Activated CD8-positive, alpha-beta memory T cell treated with anti-CD3 and anti-CD28 coated beads for 48 hours (primary cell): Measurements from ENCODE around the gene MAGOHB.

ENCODE experiments used
- DNase-seq, 3 experiments: peaks; one replicate each; pipeline ENCODE4 v3.0.0-alpha.2; 2020; ENCODE audit warnings: low read depth in 2 of 3, low spot score in 2 of 3

Gene MAGOHB

DNA sequence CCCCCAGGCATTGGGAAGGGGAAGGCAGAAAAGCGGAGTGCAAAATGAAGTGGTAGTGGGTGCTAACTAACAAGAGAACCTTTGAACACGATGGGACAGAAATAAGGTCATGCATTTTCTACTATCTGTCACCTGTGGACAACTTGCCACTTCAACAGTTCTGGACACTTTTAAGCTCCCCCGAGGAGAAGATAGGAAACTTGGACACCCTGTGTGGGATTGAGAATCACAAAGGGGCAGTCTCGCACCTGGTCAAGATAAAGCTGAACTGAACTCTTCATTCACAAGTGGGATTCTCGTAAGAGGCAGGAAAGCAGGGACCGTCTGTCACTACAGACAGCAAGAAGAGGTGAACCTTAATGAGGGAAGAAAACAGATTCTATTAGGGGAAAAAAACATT, 56.1 kb downstream of the MAGOHB start:
- DNase-seq, result no peak

DNA sequence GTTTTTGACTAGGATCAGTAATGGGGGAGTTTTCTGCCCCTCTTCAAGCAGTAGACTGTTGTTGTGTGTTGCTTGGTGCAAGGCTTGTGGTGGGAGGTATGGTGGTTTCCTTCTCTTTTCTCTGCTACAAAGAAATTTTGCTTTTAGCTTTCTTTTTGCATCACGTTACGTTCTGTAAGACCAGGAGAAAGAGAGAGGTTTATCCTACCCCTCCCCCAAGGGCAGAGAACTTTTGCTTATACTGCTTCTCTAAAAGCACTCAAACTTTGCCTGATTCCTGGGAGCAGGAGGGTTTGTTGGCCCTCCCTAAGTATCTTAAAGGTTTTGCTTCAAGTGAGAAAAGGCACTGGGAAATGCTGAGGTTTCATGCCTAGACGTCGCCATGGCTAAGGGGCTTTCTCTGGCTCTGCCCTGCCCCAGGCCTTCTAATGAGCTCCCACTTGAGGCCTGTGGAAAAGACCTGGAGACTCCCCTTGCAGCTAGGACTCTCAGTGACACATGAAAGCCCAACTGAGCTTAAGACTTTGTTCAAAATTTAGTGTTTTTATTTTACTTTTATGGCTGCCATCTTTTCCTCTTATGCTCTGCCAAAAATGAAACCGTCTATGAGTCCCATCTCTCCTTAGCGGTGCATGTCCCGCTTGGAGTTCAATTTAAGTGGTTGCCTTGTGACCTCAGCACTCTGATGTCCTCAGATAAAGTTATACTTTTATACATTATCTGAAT, 58.5 kb downstream of the MAGOHB start:
- DNase-seq, result no peak

DNA sequence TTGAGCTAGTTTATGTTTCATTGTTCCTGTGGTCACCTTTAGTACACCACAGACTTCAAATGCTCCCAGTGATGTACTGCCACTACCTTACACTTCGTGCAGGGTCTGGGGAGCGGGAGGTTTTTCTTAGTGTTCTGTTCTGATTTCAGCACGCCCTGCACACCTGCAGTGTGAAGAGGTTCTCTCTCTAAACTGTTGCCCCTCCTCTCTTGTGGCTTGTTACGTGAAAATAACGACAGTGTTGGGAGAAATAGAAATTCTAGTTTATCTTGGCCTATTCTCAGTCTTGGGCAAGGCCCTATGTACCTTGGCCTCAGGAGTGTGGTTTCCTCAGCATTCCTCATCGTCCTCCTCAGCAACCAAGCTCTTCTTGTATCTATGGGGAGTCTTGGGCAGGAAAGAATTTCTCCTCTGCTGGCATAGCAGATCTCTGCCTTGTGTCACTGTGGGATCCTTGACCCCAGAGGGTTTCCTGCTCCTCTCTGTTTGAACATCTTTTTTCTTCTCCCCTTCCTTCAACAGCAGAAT, 59.1 kb downstream of the MAGOHB start:
- no peak for DNase-seq
